GM23338 (cell line): ENCODE data around the gene P4HA3. TPM values are rescaled to one million over a fixed set of nuclear protein-coding genes. Genes with fewer than 3 reads are reported as not detected.

Experiments
- ATAC-seq: fragments of 200-7000 bp; cut with Tn5 transposase; 3 replicates; pipeline ENCODE4 v1.9.1; 2020
- DNase-seq: peaks from one replicate; pipeline ENCODE4 v3.0.0-alpha.2; 2015; ENCODE audit warnings: low spot score
- H2AFZ ChIP-seq: fragments of 200-600 bp; sonication (generic); 2 replicates; pipeline ENCODE4 v1.8.0; 2016; ENCODE audit warnings: antibody characterized with exemption, mild to moderate bottlenecking, moderate library complexity
- H3F3A ChIP-seq: fragments of 200-600 bp; sonication (generic); replicated peaks from 2 replicates; pipeline ENCODE4 v1.8.0; 2017; ENCODE audit warnings: antibody characterized with exemption, mixed run types, low read depth
- H3K27ac ChIP-seq: fragments of 200-600 bp; sonication (generic); 2 replicates; pipeline ENCODE4 v1.6.1; 2016; ENCODE audit warnings: low read depth
- H3K27me3 ChIP-seq: fragments of 200-600 bp; sonication (generic); 2 replicates; pipeline ENCODE4 v1.8.0; 2016; ENCODE audit warnings: mild to moderate bottlenecking, mixed run types, moderate library complexity; ENCODE audit not compliant: insufficient read depth
- H3K36me3 ChIP-seq: fragments of 200-600 bp; sonication (generic); 2 replicates; pipeline ENCODE4 v1.8.0; 2016; ENCODE audit warnings: mild to moderate bottlenecking; ENCODE audit not compliant: insufficient read depth
- H3K4me1 ChIP-seq: fragments of 200-600 bp; sonication (generic); 2 replicates; pipeline ENCODE4 v1.8.0; 2016; ENCODE audit warnings: mild to moderate bottlenecking, moderate library complexity; ENCODE audit not compliant: insufficient read depth
- H3K4me2 ChIP-seq: fragments of 200-600 bp; sonication (generic); 2 replicates; pipeline ENCODE4 v1.7.1; 2017; ENCODE audit warnings: mixed run types
- H3K4me3 ChIP-seq: fragments of 200-600 bp; sonication (generic); 2 replicates; pipeline ENCODE4 v1.6.1; 2016; ENCODE audit warnings: mixed run types
- H3K79me2 ChIP-seq: fragments of 200-600 bp; sonication (generic); replicated peaks from 2 replicates; pipeline ENCODE4 v1.8.0; 2017; ENCODE audit warnings: mild to moderate bottlenecking; ENCODE audit not compliant: insufficient read depth
- H3K9me2 ChIP-seq: fragments of 200-600 bp; sonication (generic); 2 replicates; pipeline ENCODE4 v1.8.0; 2017; ENCODE audit not compliant: insufficient read depth
- H4K20me1 ChIP-seq: fragments of 200-600 bp; sonication (generic); replicated peaks from 2 replicates; pipeline ENCODE4 v1.8.0; 2017; ENCODE audit warnings: mild to moderate bottlenecking; ENCODE audit not compliant: insufficient read depth
- H3K27ac Mint-ChIP-seq: 2 replicates; pipeline ENCODE4 v1.8.0; 2020; ENCODE audit warnings: inconsistent platforms, mild to moderate bottlenecking, moderate library complexity, mixed read lengths
- H3K27me3 Mint-ChIP-seq: 3 replicates; pipeline ENCODE4 v1.8.0; 2022; ENCODE audit warnings: low read depth, mild to moderate bottlenecking, moderate library complexity, mixed read lengths, inconsistent platforms; ENCODE audit not compliant: insufficient read depth, poor library complexity
- H3K36me3 Mint-ChIP-seq: 3 replicates; pipeline ENCODE4 v1.8.0; 2021; ENCODE audit warnings: low read depth, mild to moderate bottlenecking, inconsistent platforms, moderate library complexity, mixed read lengths
- H3K4me1 Mint-ChIP-seq: 3 replicates; pipeline ENCODE4 v1.8.0; 2020; ENCODE audit warnings: mild to moderate bottlenecking, inconsistent platforms, mixed read lengths
- H3K4me3 Mint-ChIP-seq: 3 replicates; pipeline ENCODE4 v1.8.0; 2021; ENCODE audit warnings: moderate library complexity, mild to moderate bottlenecking, inconsistent platforms, mixed read lengths
- H3K9me3 Mint-ChIP-seq: 3 replicates; pipeline ENCODE4 v1.8.0; 2020; ENCODE audit warnings: moderate library complexity, mild to moderate bottlenecking, inconsistent platforms, mixed read lengths
- CREB1 ChIP-seq: fragments of 250-450 bp; sonication (Bioruptor Pico); IDR thresholded peaks from 2 replicates; pipeline ENCODE4 v1.5.0; 2020; ENCODE audit warnings: low read depth, mild to moderate bottlenecking, moderate library complexity
- CTCF ChIP-seq, 2 experiments: fragments of 200-600 bp in 1 of 2; sonication (generic) in 1 of 2; conservative IDR thresholded peaks; 2 replicates each; pipeline versions ENCODE4 v1.5.1 to v1.6.1; 2016 to 2017; ENCODE audit warnings: antibody characterized with exemption in 2 of 2, low read depth in 2 of 2, mild to moderate bottlenecking in 2 of 2, moderate library complexity in 1 of 2
- EZH2 ChIP-seq: fragments of 200-600 bp; sonication (generic); IDR thresholded peaks from one replicate; pipeline ENCODE4 v1.8.0; 2017; ENCODE audit warnings: antibody characterized with exemption, mild to moderate bottlenecking, low read depth; ENCODE audit not compliant: unreplicated experiment
- EZH2phosphoT487 ChIP-seq: fragments of 200-600 bp; sonication (generic); IDR thresholded peaks from one replicate; pipeline ENCODE4 v1.8.1; 2018; ENCODE audit warnings: antibody characterized with exemption; ENCODE audit not compliant: unreplicated experiment
- NANOG ChIP-seq: IDR thresholded peaks from 2 replicates; pipeline ENCODE4 v1.6.1; 2016; ENCODE audit warnings: antibody characterized with exemption, borderline replicate concordance
- POLR2AphosphoS5 ChIP-seq: IDR thresholded peaks from 2 replicates; pipeline ENCODE4 v1.6.1; 2016; ENCODE audit warnings: antibody characterized with exemption, low read depth
- STAT1 ChIP-seq: IDR thresholded peaks from one replicate; pipeline ENCODE4 v1.6.1; 2016; ENCODE audit warnings: antibody characterized with exemption; ENCODE audit not compliant: unreplicated experiment
- ZNF114 ChIP-seq: fragments of 250-450 bp; sonication (Bioruptor Pico); IDR thresholded peaks from 2 replicates; pipeline ENCODE4 v1.5.0; 2020; ENCODE audit warnings: mild to moderate bottlenecking, moderate library complexity
- ZNF331 ChIP-seq: fragments of 250-450 bp; sonication (Bioruptor Pico); IDR thresholded peaks from 2 replicates; pipeline ENCODE4 v1.5.0; 2020; ENCODE audit warnings: low read depth, mild to moderate bottlenecking, moderate library complexity
- polyA plus RNA-seq: library from polyadenylated mRNA; unstranded; fragments of >200 nt; fragmentation: Nextera tagmentation; extraction: Ambion mirVana; gene quantifications from 2 replicates; pipeline ENCODE4 v1.2.1, GENCODE V29; 2016
- total RNA-seq: library from RNA; depleted of rRNA; stranded (reverse); fragments of >200 nt; shearing (Covaris generic); gene quantifications from 2 replicates; pipeline ENCODE4 v1.2.3, GENCODE V29; 2014
- TF ChIP-seq, protein P1 (sequence below): fragments of 250-450 bp; sonication (Bioruptor Pico); IDR thresholded peaks from 2 replicates; pipeline ENCODE4 v1.5.0; 2020; ENCODE audit warnings: mild to moderate bottlenecking, moderate library complexity
- TF ChIP-seq, protein P2 (sequence below): IDR thresholded peaks from one replicate; pipeline ENCODE4 v1.6.1; 2018; ENCODE audit warnings: antibody characterized with exemption; ENCODE audit not compliant: unreplicated experiment
- TF ChIP-seq, protein P3 (sequence below): IDR thresholded peaks from 2 replicates; pipeline ENCODE4 v1.6.1; 2016; ENCODE audit warnings: antibody characterized with exemption

Gene P4HA3
- total and polyA plus RNA-seq, 2 experiments from 2014 or later = 0.08 TPM; not detected in 1

GRCh38 chr11:74312326-74312725 is 886 bp upstream of the P4HA3 start:
- Mint-ChIP-seq H3K9me3 (peaks cover 8% of the 10 kb centered on the region; the same call in 1 of the 3 replicates), H3K27ac (no peak overlapping the region), H3K4me3 (no peak overlapping the region), H3K36me3 (no peaks in the 10 kb centered on the region), H3K4me1 (peaks cover 8% of the 10 kb centered on the region), H3K27me3 (peaks cover 13% of the 10 kb centered on the region)
- Histone ChIP-seq H3F3A (no peaks in the 10 kb centered on the region), H4K20me1 (no peaks in the 10 kb centered on the region), H3K27me3 (peaks cover 30% of the 10 kb centered on the region), H3K27ac (no peak overlapping the region), H3K36me3 (no peaks in the 10 kb centered on the region), H3K4me3 (no peak overlapping the region), H3K79me2 (no peaks in the 10 kb centered on the region), H3K4me1 (no peaks in the 10 kb centered on the region), H3K4me2 (no peak overlapping the region; the same call in 1 of the 2 replicates), H2AFZ (no peak overlapping the region), H3K9me2 (no peaks in the 10 kb centered on the region)
- TF ChIP-seq CTCF (conservative IDR thresholded peaks at IDR 0.05; ENCODE audit: low read depth in 2 of 2) = no peak
- TF ChIP-seq CREB1 = no peak
- TF ChIP-seq ZNF114 (CRISPR knock-in tag) = no peak
- TF ChIP-seq STAT1 = no peak
- TF ChIP-seq POLR2AphosphoS5 = no peak
- TF ChIP-seq, protein P1, sequence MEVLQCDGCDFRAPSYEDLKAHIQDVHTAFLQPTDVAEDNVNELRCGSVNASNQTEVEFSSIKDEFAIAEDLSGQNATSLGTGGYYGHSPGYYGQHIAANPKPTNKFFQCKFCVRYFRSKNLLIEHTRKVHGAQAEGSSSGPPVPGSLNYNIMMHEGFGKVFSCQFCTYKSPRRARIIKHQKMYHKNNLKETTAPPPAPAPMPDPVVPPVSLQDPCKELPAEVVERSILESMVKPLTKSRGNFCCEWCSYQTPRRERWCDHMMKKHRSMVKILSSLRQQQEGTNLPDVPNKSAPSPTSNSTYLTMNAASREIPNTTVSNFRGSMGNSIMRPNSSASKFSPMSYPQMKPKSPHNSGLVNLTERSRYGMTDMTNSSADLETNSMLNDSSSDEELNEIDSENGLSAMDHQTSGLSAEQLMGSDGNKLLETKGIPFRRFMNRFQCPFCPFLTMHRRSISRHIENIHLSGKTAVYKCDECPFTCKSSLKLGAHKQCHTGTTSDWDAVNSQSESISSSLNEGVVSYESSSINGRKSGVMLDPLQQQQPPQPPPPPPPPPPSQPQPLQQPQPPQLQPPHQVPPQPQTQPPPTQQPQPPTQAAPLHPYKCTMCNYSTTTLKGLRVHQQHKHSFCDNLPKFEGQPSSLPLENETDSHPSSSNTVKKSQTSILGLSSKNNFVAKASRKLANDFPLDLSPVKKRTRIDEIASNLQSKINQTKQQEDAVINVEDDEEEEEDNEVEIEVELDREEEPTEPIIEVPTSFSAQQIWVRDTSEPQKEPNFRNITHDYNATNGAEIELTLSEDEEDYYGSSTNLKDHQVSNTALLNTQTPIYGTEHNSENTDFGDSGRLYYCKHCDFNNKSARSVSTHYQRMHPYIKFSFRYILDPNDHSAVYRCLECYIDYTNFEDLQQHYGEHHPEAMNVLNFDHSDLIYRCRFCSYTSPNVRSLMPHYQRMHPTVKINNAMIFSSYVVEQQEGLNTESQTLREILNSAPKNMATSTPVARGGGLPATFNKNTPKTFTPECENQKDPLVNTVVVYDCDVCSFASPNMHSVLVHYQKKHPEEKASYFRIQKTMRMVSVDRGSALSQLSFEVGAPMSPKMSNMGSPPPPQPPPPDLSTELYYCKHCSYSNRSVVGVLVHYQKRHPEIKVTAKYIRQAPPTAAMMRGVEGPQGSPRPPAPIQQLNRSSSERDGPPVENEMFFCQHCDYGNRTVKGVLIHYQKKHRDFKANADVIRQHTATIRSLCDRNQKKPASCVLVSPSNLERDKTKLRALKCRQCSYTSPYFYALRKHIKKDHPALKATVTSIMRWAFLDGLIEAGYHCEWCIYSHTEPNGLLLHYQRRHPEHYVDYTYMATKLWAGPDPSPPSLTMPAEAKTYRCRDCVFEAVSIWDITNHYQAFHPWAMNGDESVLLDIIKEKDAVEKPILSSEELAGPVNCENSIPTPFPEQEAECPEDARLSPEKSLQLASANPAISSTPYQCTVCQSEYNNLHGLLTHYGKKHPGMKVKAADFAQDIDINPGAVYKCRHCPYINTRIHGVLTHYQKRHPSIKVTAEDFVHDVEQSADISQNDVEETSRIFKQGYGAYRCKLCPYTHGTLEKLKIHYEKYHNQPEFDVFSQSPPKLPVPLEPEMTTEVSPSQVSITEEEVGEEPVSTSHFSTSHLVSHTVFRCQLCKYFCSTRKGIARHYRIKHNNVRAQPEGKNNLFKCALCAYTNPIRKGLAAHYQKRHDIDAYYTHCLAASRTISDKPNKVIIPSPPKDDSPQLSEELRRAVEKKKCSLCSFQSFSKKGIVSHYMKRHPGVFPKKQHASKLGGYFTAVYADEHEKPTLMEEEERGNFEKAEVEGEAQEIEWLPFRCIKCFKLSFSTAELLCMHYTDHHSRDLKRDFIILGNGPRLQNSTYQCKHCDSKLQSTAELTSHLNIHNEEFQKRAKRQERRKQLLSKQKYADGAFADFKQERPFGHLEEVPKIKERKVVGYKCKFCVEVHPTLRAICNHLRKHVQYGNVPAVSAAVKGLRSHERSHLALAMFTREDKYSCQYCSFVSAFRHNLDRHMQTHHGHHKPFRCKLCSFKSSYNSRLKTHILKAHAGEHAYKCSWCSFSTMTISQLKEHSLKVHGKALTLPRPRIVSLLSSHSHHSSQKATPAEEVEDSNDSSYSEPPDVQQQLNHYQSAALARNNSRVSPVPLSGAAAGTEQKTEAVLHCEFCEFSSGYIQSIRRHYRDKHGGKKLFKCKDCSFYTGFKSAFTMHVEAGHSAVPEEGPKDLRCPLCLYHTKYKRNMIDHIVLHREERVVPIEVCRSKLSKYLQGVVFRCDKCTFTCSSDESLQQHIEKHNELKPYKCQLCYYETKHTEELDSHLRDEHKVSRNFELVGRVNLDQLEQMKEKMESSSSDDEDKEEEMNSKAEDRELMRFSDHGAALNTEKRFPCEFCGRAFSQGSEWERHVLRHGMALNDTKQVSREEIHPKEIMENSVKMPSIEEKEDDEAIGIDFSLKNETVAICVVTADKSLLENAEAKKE (CRISPR knock-in tag) = no peak
- TF ChIP-seq, protein P2, sequence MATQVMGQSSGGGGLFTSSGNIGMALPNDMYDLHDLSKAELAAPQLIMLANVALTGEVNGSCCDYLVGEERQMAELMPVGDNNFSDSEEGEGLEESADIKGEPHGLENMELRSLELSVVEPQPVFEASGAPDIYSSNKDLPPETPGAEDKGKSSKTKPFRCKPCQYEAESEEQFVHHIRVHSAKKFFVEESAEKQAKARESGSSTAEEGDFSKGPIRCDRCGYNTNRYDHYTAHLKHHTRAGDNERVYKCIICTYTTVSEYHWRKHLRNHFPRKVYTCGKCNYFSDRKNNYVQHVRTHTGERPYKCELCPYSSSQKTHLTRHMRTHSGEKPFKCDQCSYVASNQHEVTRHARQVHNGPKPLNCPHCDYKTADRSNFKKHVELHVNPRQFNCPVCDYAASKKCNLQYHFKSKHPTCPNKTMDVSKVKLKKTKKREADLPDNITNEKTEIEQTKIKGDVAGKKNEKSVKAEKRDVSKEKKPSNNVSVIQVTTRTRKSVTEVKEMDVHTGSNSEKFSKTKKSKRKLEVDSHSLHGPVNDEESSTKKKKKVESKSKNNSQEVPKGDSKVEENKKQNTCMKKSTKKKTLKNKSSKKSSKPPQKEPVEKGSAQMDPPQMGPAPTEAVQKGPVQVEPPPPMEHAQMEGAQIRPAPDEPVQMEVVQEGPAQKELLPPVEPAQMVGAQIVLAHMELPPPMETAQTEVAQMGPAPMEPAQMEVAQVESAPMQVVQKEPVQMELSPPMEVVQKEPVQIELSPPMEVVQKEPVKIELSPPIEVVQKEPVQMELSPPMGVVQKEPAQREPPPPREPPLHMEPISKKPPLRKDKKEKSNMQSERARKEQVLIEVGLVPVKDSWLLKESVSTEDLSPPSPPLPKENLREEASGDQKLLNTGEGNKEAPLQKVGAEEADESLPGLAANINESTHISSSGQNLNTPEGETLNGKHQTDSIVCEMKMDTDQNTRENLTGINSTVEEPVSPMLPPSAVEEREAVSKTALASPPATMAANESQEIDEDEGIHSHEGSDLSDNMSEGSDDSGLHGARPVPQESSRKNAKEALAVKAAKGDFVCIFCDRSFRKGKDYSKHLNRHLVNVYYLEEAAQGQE = no peak
- TF ChIP-seq NANOG = no peak
- TF ChIP-seq ZNF331 (CRISPR knock-in tag) = no peak
- TF ChIP-seq EZH2phosphoT487 = no peak
- no peak for TF ChIP-seq EZH2
- TF ChIP-seq, protein P3, sequence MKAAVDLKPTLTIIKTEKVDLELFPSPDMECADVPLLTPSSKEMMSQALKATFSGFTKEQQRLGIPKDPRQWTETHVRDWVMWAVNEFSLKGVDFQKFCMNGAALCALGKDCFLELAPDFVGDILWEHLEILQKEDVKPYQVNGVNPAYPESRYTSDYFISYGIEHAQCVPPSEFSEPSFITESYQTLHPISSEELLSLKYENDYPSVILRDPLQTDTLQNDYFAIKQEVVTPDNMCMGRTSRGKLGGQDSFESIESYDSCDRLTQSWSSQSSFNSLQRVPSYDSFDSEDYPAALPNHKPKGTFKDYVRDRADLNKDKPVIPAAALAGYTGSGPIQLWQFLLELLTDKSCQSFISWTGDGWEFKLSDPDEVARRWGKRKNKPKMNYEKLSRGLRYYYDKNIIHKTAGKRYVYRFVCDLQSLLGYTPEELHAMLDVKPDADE = no peak
- DNase-seq (no peak), ATAC-seq (no peak)
